ENCODE measurements around the gene SLC7A7. TPM values are rescaled to one million over a fixed set of nuclear protein-coding genes. Genes with fewer than 3 reads are reported as not detected.

SLC7A7 gene
- total and polyA plus RNA-seq, 2 of the 13 experiments (the other 11 are each of a cell fraction or from before 2014, with no cell fraction given): 0.13 to 0.63 TPM

DNA sequence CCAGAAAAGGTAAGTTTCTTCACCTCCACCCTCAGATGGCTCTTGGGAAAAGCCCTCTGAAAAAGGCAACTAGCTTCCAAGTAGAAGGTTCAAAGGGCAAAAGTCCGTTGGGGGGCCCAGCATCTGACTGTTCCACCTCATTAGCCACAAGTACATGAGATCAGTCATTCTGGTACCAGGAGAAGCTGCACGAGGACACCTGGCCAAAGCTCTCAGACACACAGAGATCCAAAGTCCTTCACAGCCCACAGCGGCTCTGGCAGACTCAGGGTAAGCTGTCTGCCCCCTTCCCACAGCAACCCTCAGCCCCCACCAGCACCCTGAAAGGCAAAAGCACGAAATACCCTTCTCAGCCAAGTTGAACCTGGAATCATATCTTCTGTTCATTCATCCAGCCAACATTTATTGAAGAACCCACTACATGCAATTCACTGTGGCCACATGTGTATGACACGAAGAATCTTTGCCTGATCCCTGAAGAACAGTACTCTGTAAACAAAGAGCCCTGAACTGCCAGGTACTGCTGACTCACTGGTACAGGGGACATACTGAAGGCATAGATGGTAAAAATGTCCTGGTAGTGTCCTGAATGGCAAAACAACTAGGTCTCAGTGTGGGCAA lies 19.0 kb downstream of the SLC7A7 start (continued):
- TF ChIP-seq MAFK (conservative IDR thresholded peaks at IDR 0.05 in 1 of 2, IDR thresholded peaks at IDR 0.05 in 1 of 2; ENCODE audit: low read length in 2 of 2) (peak; percentile 22 to 46; a peak in 1 of 4 replicates), ZNF253 (CRISPR knock-in tag; IDR thresholded peaks at IDR 0.05; ENCODE audit: borderline replicate concordance) (no peak), ZNF101 (CRISPR knock-in tag; IDR thresholded peaks at IDR 0.05; ENCODE audit: borderline replicate concordance, low read depth) (no peak), ZNF337 (CRISPR knock-in tag; IDR thresholded peaks at IDR 0.05; ENCODE audit: borderline replicate concordance, low read depth) (peak; percentile 73; the same call in 1 of the 2 replicates), CREM (IDR thresholded peaks at IDR 0.05) (no peak; the same call in 1 of the 2 replicates), CREM (CRISPR knock-in tag; IDR thresholded peaks at IDR 0.05) (no peak), ZNF296 (CRISPR knock-in tag; conservative IDR thresholded peaks at IDR 0.05) (no peak), KLF12 (CRISPR knock-in tag; IDR thresholded peaks at IDR 0.05; ENCODE audit: borderline replicate concordance) (no peak), ZNF672 (CRISPR knock-in tag; IDR thresholded peaks at IDR 0.05) (no peak), ZNF577 (CRISPR knock-in tag; IDR thresholded peaks at IDR 0.05; ENCODE audit: borderline replicate concordance, low read depth) (no peak), ATF3 (CRISPR knock-in tag; IDR thresholded peaks at IDR 0.05) (no peak; the same call in 1 of the 2 replicates), ZNF678 (CRISPR knock-in tag; IDR thresholded peaks at IDR 0.05) (no peak)
- TF ChIP-seq, protein P1, sequence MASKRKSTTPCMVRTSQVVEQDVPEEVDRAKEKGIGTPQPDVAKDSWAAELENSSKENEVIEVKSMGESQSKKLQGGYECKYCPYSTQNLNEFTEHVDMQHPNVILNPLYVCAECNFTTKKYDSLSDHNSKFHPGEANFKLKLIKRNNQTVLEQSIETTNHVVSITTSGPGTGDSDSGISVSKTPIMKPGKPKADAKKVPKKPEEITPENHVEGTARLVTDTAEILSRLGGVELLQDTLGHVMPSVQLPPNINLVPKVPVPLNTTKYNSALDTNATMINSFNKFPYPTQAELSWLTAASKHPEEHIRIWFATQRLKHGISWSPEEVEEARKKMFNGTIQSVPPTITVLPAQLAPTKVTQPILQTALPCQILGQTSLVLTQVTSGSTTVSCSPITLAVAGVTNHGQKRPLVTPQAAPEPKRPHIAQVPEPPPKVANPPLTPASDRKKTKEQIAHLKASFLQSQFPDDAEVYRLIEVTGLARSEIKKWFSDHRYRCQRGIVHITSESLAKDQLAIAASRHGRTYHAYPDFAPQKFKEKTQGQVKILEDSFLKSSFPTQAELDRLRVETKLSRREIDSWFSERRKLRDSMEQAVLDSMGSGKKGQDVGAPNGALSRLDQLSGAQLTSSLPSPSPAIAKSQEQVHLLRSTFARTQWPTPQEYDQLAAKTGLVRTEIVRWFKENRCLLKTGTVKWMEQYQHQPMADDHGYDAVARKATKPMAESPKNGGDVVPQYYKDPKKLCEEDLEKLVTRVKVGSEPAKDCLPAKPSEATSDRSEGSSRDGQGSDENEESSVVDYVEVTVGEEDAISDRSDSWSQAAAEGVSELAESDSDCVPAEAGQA (IDR thresholded peaks at IDR 0.05; ENCODE audit: low read depth): no peak
- TF ChIP-seq, protein P1 (CRISPR knock-in tag; IDR thresholded peaks at IDR 0.05; ENCODE audit: borderline replicate concordance): no peak
- TF ChIP-seq, protein P2, sequence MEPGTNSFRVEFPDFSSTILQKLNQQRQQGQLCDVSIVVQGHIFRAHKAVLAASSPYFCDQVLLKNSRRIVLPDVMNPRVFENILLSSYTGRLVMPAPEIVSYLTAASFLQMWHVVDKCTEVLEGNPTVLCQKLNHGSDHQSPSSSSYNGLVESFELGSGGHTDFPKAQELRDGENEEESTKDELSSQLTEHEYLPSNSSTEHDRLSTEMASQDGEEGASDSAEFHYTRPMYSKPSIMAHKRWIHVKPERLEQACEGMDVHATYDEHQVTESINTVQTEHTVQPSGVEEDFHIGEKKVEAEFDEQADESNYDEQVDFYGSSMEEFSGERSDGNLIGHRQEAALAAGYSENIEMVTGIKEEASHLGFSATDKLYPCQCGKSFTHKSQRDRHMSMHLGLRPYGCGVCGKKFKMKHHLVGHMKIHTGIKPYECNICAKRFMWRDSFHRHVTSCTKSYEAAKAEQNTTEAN (CRISPR knock-in tag; conservative IDR thresholded peaks at IDR 0.05): no peak
- TF ChIP-seq, protein P3, sequence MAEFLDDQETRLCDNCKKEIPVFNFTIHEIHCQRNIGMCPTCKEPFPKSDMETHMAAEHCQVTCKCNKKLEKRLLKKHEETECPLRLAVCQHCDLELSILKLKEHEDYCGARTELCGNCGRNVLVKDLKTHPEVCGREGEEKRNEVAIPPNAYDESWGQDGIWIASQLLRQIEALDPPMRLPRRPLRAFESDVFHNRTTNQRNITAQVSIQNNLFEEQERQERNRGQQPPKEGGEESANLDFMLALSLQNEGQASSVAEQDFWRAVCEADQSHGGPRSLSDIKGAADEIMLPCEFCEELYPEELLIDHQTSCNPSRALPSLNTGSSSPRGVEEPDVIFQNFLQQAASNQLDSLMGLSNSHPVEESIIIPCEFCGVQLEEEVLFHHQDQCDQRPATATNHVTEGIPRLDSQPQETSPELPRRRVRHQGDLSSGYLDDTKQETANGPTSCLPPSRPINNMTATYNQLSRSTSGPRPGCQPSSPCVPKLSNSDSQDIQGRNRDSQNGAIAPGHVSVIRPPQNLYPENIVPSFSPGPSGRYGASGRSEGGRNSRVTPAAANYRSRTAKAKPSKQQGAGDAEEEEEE (CRISPR knock-in tag; IDR thresholded peaks at IDR 0.05; ENCODE audit: borderline replicate concordance): no peak
- TF ChIP-seq, protein P4, sequence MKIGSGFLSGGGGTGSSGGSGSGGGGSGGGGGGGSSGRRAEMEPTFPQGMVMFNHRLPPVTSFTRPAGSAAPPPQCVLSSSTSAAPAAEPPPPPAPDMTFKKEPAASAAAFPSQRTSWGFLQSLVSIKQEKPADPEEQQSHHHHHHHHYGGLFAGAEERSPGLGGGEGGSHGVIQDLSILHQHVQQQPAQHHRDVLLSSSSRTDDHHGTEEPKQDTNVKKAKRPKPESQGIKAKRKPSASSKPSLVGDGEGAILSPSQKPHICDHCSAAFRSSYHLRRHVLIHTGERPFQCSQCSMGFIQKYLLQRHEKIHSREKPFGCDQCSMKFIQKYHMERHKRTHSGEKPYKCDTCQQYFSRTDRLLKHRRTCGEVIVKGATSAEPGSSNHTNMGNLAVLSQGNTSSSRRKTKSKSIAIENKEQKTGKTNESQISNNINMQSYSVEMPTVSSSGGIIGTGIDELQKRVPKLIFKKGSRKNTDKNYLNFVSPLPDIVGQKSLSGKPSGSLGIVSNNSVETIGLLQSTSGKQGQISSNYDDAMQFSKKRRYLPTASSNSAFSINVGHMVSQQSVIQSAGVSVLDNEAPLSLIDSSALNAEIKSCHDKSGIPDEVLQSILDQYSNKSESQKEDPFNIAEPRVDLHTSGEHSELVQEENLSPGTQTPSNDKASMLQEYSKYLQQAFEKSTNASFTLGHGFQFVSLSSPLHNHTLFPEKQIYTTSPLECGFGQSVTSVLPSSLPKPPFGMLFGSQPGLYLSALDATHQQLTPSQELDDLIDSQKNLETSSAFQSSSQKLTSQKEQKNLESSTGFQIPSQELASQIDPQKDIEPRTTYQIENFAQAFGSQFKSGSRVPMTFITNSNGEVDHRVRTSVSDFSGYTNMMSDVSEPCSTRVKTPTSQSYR (CRISPR knock-in tag; IDR thresholded peaks at IDR 0.05; ENCODE audit: borderline replicate concordance): peak; percentile 12; the same call in 1 of the 2 replicates

Measured in HepG2 (cell line).